OCI-LY7 (cell line): Measurements from ENCODE around the gene ARID5B. TPM values are rescaled to one million over a fixed set of nuclear protein-coding genes. Genes with fewer than 3 reads are reported as not detected.

Experiments used
- BruUV-seq: library from RNA; stranded (reverse); fragments of 400-500 nt; replicated peaks from 2 replicates; lab custom pipeline; 2021; lab: Mats Ljungman, UMichigan
- CTCF ChIA-PET: fragments of 300-600 bp; sonication (Branson Sonifier 250); formaldehyde crosslinking; loops from one replicate; lab custom pipeline; 2022; ENCODE audit warnings: antibody characterized with exemption; ENCODE audit not compliant: unreplicated experiment; lab: Charles Lee
- POLR2A ChIA-PET: fragments of 300-600 bp; sonication (Branson Sonifier 250); formaldehyde crosslinking; loops from one replicate; lab custom pipeline; 2022; ENCODE audit warnings: antibody characterized with exemption; lab: Charles Lee
- DNase-seq: peaks from one replicate; pipeline ENCODE4 v3.0.0-alpha.2; 2015; ENCODE audit warnings: low spot score
- H2AFZ ChIP-seq: fragments of 200-600 bp; sonication (generic), shearing (Covaris generic); 2 replicates; pipeline ENCODE4 v1.6.1; 2014; ENCODE audit warnings: mild to moderate bottlenecking, antibody characterized with exemption, low read length, moderate library complexity
- H3K27ac ChIP-seq: fragments of 200-600 bp; sonication (generic); 2 replicates; pipeline ENCODE4 v1.5.1; 2014; ENCODE audit warnings: mixed run types, low read depth, mild to moderate bottlenecking, moderate library complexity, low read length, inconsistent platforms; ENCODE audit not compliant: poor library complexity, severe bottlenecking
- H3K36me3 ChIP-seq: fragments of 200-600 bp; sonication (generic); 2 replicates; pipeline ENCODE4 v1.6.1; 2014; ENCODE audit warnings: mild to moderate bottlenecking, antibody characterized with exemption, low read length, moderate library complexity, mixed read lengths; ENCODE audit not compliant: insufficient read depth
- H3K4me1 ChIP-seq: fragments of 200-600 bp; sonication (generic); 2 replicates; pipeline ENCODE4 v1.5.1; 2014; ENCODE audit warnings: mild to moderate bottlenecking, low read length; ENCODE audit not compliant: insufficient read depth, poor library complexity, severe bottlenecking
- H3K4me2 ChIP-seq: fragments of 200-600 bp; sonication (generic); 2 replicates; pipeline ENCODE4 v1.6.1; 2014; ENCODE audit warnings: mild to moderate bottlenecking, low read length
- H3K4me3 ChIP-seq: fragments of 200-600 bp; sonication (generic); 2 replicates; pipeline ENCODE4 v1.5.1; 2014; ENCODE audit warnings: mild to moderate bottlenecking, low read depth, low read length; ENCODE audit not compliant: poor library complexity, severe bottlenecking
- H3K79me2 ChIP-seq: fragments of 200-600 bp; sonication (generic); 2 replicates; pipeline ENCODE4 v1.6.1; 2016; ENCODE audit warnings: low read depth, mild to moderate bottlenecking, low read length, moderate library complexity, mixed read lengths; ENCODE audit not compliant: insufficient read depth
- H3K9me2 ChIP-seq: fragments of 200-600 bp; sonication (generic); 2 replicates; pipeline ENCODE4 v1.6.1; 2016; ENCODE audit warnings: mild to moderate bottlenecking, low read length, mixed read lengths; ENCODE audit not compliant: insufficient read depth
- H3K9me3 ChIP-seq: fragments of 200-600 bp; sonication (generic); 2 replicates; pipeline ENCODE4 v1.6.1; 2014; ENCODE audit warnings: mild to moderate bottlenecking, mixed run types, low read length, mixed read lengths
- H4K20me1 ChIP-seq: fragments of 200-600 bp; sonication (generic); 2 replicates; pipeline ENCODE4 v1.6.1; 2014; ENCODE audit warnings: mild to moderate bottlenecking, antibody characterized with exemption, low read length, moderate library complexity, mixed read lengths; ENCODE audit not compliant: insufficient read depth
- EZH2phosphoT487 ChIP-seq: fragments of 200-600 bp; sonication (generic); IDR thresholded peaks from 2 replicates; pipeline ENCODE4 v1.6.1; 2018; ENCODE audit warnings: low read depth, borderline replicate concordance, mild to moderate bottlenecking, mixed run types, antibody characterized with exemption, low read length, moderate library complexity, mixed read lengths
- intact Hi-C: fragments of 100-400 bp; cut with micrococcal nuclease; formaldehyde crosslinking; loops from one replicate; pipeline ENCODE4 v1.10.0; 2022; ENCODE audit not compliant: unreplicated experiment
- total RNA-seq, 2 experiments: library from RNA; depleted of rRNA in 1 of 2; stranded (reverse); fragments of >200 nt in 1 of 2; shearing (Covaris generic) in 1 of 2; gene quantifications; 2 replicates each; pipeline ENCODE4 v1.2.3, GENCODE V29; 2014 to 2022
- TF ChIP-seq, protein P1 (sequence below): fragments of 200-600 bp; sonication (generic); conservative IDR thresholded peaks from 2 replicates; pipeline ENCODE4 v1.5.1; 2014; ENCODE audit warnings: mild to moderate bottlenecking, antibody characterized with exemption, low read length, moderate library complexity, mixed read lengths

Gene ARID5B
- total RNA-seq, 2 experiments from 2014 or later: 38.0 to 56.7 TPM

GRCh38 chr10:61949687-61950086, 48.2 kb downstream of the ARID5B start:
- CTCF ChIA-PET: interaction anchor here (0.6 kb wide), 2 partner anchors 600 to 787 kb away, joined by 3 read pairs; no protein-coding TSS in a partner anchor
- BruUV-seq: no TSS peak
- Histone ChIP-seq H3K4me1 (peaks cover 47% of the 10 kb centered on the region), H3K9me2 (no peaks in the 10 kb centered on the region), H3K36me3 (peaks cover 76% of the 10 kb centered on the region), H3K27ac (no peak overlapping the region), H3K4me3 (no peak overlapping the region), H4K20me1 (no peaks in the 10 kb centered on the region), H2AFZ (no peak overlapping the region), H3K9me3 (0 out of 2 replicates have a peak, but pooled peaks cover 3% of the 10 kb centered on the region), H3K79me2 (peaks cover 17% of the 10 kb centered on the region; the same call in 1 of the 2 replicates), H3K4me2 (no peak overlapping the region)
- intact Hi-C loops: no loop called here
- no peak for DNase-seq
- TF ChIP-seq, protein P1, sequence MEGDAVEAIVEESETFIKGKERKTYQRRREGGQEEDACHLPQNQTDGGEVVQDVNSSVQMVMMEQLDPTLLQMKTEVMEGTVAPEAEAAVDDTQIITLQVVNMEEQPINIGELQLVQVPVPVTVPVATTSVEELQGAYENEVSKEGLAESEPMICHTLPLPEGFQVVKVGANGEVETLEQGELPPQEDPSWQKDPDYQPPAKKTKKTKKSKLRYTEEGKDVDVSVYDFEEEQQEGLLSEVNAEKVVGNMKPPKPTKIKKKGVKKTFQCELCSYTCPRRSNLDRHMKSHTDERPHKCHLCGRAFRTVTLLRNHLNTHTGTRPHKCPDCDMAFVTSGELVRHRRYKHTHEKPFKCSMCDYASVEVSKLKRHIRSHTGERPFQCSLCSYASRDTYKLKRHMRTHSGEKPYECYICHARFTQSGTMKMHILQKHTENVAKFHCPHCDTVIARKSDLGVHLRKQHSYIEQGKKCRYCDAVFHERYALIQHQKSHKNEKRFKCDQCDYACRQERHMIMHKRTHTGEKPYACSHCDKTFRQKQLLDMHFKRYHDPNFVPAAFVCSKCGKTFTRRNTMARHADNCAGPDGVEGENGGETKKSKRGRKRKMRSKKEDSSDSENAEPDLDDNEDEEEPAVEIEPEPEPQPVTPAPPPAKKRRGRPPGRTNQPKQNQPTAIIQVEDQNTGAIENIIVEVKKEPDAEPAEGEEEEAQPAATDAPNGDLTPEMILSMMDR: no peak
- TF ChIP-seq EZH2phosphoT487: no peak
- POLR2A ChIA-PET: interaction anchor here (0.7 to 2.0 kb wide), 10 partner anchors 11 to 295 kb away, joined by 3 to 7 read pairs (median 4); partner anchors contain the start of gene ARID5B

GRCh38 chr10:61950449-61951143, 49.1 kb downstream of the ARID5B start:
- ChIA-PET POLR2A (interaction anchor here (0.9 to 2.0 kb wide), 7 partner anchors 8 to 49 kb away, joined by 3 to 7 read pairs (median 3); partner anchors contain the start of gene ARID5B), CTCF (no interaction called here)

More at GRCh38 chr10:61950449-61951143, 49.1 kb downstream of the ARID5B start:
- BruUV-seq: no TSS peak
- Histone ChIP-seq H3K4me1 (peaks cover 46% of the 10 kb centered on the region), H2AFZ (no peak overlapping the region), H3K27ac (peak overlapping the region; percentile 26), H4K20me1 (no peaks in the 10 kb centered on the region), H3K79me2 (peaks cover 15% of the 10 kb centered on the region; the same call in 1 of the 2 replicates), H3K36me3 (peaks cover 78% of the 10 kb centered on the region), H3K4me3 (no peak overlapping the region), H3K9me3 (0 out of 2 replicates have a peak, but pooled peaks cover 3% of the 10 kb centered on the region), H3K9me2 (no peaks in the 10 kb centered on the region), H3K4me2 (no peak overlapping the region)
- DNase-seq: no peak
- TF ChIP-seq, protein P1: no peak
- TF ChIP-seq EZH2phosphoT487: no peak
- intact Hi-C loops: no loop called here
